8988T (cell line): ENCODE results near the gene SLC10A4.
"Not testable (repeated sequence)": the region's sequence is repeated elsewhere in the genome, so short reads cannot be mapped to it uniquely, and the experiment has no call there.

Experiments
- DNase-seq: peaks from one replicate; pipeline ENCODE4 v3.0.0; 2011

SLC10A4 gene, protein sequence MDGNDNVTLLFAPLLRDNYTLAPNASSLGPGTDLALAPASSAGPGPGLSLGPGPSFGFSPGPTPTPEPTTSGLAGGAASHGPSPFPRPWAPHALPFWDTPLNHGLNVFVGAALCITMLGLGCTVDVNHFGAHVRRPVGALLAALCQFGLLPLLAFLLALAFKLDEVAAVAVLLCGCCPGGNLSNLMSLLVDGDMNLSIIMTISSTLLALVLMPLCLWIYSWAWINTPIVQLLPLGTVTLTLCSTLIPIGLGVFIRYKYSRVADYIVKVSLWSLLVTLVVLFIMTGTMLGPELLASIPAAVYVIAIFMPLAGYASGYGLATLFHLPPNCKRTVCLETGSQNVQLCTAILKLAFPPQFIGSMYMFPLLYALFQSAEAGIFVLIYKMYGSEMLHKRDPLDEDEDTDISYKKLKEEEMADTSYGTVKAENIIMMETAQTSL

DNA sequence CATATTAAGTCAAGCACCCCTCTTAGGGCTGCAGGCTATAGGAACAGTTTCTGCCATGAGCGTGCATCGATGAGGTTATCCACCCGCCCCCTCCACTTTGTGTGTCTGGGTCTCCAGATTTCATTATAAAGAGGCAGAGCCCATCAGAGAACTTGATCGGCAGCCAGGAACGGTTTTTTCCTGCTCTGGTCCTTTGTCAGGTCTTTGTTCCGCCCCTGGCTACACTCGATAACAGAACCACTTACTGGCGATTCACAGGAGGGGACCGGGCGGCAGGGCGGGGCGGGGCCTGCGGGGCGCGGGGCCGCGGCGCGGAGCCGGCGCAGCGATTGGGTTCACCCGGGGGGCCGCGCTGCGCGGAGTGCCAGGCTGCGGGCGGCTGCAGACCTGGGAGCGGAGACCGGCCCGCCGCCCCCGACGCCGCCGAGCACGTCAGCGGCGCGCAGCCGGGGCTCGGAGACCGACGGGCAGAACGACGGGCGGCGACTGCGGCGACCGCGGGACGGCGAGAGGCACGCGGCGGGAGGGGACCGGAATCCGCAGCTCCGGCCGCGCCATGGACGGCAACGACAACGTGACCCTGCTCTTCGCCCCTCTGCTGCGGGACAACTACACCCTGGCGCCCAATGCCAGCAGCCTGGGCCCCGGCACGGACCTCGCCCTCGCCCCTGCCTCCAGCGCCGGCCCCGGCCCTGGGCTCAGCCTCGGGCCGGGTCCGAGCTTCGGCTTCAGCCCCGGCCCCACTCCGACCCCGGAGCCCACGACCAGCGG lies at the start of gene SLC10A4:
TSS of gene SLC10A4 (plus strand) at position 338 of the 771 bp plus-strand sequence. CDS start at position 557, 219 bp downstream.
- no peak for DNase-seq

DNA sequence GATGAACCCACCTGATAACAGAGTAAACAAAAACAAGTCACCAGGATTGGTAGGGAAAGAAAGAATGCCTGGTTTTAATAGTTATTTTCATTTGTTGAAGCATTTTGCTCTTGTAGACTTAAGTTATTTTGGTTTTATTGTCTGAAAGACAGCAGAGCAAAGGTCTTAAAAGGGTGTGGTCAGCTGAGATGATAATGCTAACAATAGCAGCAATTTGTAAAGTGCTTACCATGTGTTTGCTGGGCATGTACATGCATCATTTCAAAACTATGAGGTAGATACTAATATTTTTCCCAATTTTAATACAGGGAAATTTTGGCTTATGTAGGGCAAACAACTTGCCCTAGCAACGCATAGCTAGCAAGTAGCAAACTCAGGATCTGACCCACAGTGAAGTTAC lies 46.8 kb upstream of the SLC10A4 start:
- no peak for DNase-seq

DNA sequence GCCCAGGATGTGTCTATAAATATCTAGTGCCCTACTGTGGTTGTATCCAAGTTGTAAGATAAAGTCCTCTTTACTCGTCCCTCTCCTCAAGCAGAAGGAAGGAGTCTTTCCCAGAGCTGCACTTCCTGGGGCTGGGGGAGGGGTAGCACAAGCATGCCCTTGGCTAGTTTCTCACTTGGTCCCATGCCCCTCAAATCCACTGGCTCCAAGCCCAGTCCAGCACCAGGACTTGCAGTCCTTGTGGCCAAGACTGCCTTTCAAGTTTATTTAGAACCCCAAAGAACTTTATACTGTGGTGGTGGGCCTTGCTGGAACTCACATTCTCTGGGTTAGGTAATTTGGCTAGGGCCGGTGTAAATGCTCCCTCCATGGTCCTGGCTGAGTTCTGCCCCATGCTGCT lies 43.2 kb upstream of the SLC10A4 start:
- no peak for DNase-seq

DNA sequence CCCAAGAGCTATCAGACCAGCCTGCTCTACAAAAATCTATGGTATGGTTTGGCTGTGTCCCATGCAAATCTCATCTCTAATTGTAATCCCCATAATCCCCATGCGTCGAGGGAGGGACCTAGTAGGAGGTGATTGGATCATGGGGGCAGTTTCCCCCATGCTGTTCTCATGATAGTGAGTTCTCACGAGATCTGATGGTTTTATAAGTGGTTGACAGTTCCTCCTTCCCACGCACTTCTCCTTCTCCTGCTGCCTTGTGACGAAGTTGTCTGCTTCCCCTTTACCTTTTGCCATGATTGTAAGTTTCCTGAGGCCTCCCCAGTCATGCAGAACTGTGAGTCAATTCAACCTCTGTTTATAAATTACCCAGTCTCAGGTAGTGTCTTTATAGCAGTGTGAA lies 42.2 kb upstream of the SLC10A4 start:
- DNase-seq, result not testable (repeated sequence)

DNA sequence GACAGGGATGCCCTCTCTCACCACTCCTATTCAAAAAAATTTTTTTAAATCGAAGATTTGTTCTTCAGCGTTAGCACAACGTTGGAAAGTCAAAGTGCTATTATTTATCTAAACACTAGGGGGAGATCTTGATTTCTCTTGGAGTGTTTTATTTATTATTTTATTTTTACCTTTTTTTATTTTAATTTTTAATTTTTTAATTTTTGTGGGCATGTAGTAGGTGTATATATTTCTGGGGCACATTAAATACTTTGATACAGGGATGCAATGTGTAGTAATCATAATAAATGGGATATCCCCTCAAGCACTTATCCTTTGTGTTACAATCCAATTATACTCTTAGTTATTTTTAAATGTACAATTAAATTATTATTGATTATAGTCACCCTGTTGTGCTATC lies 37.4 kb upstream of the SLC10A4 start:
- DNase-seq, result no peak

DNA sequence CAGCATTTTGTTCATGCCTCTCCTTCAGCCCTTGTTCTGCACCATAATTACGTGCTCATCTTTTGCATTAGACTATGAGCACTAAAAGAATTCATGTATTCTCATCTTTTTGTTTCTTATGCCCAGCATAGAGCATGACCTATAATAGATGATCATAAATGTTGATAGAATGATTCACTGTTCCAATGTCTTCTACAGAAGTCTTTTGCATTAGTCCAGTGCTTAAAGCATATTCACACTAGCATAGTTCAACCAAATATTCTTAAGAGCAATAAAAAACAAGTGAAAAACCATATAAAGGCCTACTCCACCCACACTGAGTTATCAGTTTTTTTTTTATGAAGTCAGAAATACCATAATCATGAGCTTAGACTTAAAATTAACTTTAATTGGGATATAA lies 36.5 kb upstream of the SLC10A4 start:
- no peak for DNase-seq

DNA sequence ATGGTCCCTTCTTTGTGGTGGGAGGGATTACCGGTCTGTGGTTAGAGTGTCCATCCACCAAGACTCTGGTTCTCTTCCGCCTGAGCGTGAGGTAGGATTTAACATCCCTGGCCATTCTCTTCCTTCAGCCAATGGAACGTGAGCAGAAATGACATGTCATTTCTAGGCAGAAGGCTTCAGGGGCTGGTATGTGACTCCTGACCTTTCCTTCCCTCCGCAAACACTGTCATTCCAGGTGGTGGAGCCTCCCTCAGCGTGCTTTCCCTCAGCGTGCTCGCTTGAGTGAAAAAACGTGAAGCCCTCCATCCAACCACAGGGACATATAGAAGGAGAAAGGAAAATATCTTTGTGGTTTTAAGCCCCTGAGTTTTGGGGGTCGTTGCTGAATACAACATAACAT lies 34.0 kb upstream of the SLC10A4 start:
- no peak for DNase-seq

DNA sequence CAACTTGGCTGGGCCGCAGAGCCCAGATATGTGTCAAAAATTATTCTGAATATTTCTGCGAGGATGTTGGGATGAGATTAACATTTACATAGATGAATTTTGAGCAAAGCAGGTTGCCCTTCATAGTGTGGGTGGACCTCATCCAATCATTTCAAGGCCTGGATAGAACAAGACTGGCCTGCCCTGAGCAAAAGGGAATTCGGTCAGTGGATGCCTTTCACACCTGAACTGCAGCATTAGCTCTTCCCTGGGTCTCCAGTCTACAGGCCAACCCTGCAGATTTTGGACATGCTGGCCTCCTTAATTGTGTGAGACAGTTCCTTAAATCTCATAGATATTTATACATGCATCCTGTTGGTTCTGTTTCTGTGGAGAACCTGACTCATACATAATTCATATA lies 32.4 kb upstream of the SLC10A4 start:
- DNase-seq, result no peak

DNA sequence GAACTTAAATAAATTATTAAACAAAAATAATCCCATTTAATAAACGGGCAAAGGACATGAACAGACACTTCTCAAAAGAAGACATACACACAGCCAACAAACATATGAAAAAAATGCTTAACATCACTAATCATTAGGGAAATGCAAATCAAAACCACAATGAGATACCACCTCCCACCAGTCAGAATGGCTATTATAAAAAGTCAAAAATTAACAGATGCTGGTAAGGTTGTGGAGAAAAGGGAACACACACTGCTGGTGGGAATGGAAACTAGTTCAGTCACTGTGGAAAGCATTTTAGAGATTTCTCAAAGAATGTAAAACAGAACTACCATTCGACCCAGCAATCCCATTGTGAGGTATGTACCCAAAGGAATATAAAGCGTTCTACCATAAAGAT lies 31.5 kb upstream of the SLC10A4 start:
- DNase-seq, result not testable (repeated sequence)

DNA sequence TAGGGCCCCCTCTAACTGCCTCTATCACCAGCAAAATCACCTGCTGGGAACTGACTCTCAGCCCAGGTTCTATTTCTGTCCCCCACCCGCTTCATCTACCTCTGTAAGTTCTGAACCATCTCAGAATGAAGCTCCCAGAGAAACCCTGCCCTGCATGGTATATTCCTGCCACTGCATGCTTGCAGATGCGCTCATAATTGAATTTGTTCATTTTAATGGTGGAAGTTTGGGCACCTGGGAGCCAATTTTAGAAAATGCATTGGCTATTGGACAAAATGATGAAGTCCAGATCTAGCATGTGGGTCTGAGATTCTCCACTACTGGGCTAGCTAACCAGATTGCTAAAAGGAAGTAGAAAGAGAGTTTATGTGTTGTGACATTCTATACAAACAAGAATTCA lies 28.6 kb upstream of the SLC10A4 start:
- no peak for DNase-seq

DNA sequence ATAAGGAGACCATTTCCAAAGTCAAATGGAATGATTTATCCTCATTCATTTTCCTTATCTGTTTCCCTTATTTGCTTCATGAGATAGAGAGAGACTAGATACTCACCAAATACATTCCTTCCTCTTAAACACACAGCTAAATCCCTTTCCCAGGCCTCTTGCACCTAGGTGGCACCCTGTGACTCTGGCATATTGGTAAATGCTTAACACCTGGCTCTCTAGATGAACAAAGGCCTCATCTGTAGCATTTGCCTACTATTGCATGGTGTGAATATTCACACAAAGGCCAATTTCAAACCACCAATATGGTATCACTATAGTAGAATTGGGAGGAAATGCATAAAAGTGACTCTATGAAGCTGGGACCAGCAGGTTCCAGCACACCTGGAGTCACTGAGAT lies 22.1 kb upstream of the SLC10A4 start:
- no peak for DNase-seq

DNA sequence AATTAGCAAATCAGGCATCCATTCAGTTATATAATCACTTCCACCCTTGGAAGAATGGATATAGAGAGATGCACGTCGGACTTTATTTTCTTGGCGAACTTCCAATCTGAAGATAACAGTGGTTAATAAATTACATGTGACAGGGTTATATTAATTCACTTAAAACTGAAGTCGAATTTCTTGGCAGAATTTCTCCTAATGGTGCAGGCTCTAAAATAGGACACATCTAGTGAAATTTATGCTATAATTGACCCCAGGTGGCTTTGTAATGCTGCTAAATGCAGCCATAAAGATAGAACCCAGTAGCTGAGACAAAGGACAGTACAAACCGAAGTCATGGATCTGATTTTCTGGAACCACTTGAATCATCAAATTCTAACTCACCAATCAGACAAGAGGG lies 20.8 kb upstream of the SLC10A4 start:
- no peak for DNase-seq

DNA sequence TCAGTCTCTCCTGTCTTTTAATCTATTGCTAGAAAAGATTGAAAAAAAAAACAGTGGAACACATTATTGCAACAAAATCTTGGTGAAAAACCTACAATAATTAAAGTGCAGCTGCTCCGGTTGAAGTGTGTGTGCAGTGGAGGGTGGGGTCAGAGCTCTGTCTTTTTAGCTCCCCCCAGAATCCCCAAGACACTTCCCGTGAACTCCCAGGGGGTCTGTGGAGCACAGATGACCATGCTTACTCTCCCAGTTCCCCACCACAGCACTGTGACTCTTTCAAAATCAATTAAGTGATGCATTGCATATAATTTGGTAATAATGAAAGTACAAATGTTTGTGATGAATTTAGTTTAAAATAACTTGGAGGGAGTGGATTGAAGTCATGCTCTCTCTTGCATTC lies 15.7 kb upstream of the SLC10A4 start:
- DNase-seq, result no peak

DNA sequence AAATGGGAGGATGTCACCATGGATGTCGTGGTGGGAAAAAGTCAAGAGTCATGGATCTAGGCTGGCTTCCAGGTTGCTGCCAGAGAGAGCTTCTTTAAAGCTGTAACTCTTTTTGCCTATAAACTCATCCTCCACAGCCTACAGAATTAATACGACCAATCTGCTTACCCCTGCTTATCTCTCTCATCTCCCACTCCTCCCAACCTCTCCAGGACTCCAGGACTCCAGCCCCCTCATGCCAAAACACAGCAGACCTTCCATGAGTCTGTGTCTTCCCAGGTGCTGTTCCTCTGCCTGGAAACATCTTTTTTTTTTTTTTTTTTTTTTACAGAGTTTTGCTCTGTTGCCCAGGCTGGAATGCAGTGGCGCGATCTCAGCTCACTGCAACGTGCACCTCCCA lies 15.3 kb upstream of the SLC10A4 start:
- DNase-seq, result no peak

DNA sequence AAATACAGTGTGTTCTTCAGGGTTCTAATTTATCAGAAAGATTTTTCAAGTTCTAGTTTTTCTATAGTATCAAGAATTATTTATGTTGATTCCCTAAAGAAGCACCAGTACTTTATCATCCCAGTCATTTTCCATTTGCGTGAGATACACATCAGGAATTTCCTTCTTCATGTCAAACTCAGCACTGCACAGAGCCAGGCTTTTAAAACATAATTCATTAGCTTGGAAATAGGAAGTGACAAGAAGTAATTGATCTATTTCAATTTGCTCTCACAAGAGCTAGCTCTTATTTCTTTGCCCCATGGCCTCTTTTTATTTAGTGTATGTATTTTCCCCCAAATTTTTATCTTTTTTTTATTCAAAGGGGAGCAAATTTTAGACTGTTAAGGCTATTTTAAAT lies 13.0 kb upstream of the SLC10A4 start:
- DNase-seq, result no peak

DNA sequence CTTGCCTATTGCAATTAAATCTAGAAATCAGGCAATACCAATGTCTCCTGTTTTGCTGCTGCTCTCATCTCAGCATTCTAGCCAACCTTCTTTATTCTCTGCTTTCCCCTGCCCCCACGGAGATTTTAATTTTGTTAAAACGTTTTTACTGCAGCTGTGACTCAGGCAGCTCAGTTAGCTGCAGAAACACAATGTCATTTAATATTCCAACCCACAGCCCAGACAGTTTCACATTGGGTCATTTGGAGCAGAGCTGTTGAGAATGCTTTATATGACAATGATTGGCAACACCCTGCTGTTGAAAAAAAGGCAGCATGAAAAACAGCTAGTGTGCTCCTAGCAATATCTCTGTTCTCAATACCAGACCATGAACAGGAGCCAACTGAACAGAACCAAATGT lies 12.6 kb upstream of the SLC10A4 start:
- DNase-seq, result no peak

DNA sequence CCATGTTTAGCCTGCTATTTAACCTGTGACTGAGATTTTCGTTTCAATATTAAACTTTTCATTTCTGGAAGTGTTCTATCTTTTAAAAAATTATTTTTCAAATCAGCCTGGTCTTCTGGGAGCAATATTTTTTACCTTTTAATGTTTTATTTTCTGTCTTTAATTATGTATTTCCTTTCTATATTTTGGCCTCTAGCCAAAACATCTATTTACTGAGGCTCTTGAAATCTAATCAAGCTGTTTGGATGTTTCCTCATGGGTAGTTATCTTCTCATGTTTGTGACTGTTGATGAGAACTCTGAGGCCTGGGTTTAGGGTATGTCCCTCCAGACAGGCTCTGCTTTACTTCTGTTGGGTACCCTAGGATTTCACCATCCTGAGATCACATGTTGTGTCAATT lies 10.3 kb upstream of the SLC10A4 start:
- DNase-seq, result no peak

DNA sequence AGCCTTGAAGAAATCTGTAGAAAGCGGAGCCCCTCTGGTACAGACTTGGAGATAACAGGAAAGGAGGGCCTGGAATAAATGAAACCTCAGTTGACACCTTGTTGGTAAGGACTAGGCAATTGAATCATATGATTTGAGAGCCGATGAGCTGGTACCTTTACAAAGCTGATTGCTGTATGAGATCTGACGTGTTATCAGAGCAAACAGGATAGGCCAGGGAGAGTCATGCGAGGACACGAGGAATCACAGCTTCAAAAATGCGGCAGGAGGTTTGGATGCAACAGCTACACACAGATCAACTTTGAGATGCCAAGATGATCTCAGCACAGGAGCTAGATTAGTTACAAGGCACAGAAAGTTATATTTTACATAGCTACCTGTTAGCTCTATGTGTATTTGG lies 7.4 kb upstream of the SLC10A4 start:
- DNase-seq, result no peak

DNA sequence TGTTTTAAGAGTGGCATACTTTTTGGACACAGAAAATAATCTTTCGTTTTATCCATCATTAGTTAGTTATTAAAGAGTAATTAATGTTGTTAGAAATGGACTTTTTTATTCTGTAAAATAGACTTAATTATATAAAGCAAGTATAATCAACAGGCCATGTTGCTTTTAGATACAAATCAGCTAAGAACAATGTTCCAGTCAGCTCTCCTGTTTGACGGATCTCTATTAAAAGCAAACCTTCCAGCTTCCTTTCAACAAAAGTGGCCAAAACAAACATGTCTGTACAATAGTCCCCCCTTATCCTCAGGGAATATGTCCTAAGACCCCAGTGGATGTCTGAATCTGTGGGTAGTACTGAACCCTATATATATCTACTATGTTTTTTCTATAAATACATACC lies 4.9 kb upstream of the SLC10A4 start:
- no peak for DNase-seq

DNA sequence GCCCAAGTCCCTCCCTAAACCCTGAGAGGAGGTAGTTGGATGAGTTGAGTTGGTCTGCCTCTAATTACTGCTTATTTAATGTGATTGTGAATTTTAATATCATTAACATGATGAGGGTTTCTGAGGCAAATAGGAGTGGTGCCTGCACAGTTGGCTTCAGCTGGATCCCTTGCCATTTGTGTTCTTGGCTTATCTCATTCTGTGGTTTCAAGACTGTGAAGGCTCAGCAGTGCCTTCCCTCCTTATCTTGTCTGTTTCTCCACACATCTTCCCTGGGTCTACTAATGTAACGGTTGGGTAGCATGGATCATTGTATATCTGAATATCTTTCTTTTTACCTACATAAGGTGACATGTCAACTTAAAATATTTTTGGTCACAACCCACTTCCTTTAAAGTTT lies 1.6 kb upstream of the SLC10A4 start:
- DNase-seq, result no peak

DNA sequence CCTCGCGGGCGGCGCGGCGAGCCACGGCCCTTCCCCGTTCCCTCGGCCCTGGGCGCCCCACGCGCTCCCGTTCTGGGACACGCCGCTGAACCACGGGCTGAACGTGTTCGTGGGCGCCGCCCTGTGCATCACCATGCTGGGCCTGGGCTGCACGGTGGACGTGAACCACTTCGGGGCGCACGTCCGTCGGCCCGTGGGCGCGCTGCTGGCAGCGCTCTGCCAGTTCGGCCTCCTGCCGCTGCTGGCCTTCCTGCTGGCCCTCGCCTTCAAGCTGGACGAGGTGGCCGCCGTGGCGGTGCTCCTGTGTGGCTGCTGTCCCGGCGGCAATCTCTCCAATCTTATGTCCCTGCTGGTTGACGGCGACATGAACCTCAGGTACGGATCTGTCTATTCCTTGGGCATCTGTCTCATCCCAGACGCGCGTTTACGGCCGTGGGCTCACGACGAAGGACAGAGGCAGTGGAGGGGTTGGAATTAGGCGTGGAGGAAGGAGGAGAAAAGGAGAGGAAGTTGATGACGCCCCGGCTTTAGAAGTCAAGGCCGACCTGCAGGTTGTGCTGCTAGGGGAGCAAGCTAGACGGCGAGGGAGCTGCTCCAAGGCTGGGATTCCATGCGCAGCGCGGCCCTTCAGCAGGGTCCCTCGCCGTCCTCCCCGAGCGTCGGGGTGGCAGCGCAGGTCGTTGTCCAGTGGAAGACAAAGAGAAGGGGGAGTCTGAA lies 792 bp downstream of the SLC10A4 start:
- no peak for DNase-seq

DNA sequence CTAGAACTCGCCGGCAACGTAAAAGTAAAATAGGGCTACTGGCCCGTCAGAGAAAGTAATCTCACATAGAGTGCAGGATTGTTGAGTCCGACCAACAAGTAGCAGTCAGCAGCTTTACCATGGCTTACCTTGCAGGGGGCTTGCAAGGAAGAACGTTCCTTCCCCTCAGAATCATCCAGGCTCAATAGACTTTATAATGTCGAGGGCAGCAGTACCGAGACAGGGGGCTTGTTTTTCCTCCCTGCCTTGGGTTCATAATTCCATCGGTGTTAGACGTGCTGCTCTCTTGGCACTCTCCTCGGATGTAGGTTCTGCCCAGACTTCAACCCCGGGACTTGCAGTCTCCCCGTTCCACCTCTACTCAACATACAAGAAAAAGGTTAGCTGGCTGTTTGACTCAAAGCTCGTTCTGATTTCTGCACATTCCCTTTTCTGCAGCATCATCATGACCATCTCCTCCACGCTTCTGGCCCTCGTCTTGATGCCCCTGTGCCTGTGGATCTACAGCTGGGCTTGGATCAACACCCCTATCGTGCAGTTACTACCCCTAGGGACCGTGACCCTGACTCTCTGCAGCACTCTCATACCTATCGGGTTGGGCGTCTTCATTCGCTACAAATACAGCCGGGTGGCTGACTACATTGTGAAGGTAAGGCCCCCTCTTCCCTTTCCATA lies 1.5 kb downstream of the SLC10A4 start:
- DNase-seq, result no peak

DNA sequence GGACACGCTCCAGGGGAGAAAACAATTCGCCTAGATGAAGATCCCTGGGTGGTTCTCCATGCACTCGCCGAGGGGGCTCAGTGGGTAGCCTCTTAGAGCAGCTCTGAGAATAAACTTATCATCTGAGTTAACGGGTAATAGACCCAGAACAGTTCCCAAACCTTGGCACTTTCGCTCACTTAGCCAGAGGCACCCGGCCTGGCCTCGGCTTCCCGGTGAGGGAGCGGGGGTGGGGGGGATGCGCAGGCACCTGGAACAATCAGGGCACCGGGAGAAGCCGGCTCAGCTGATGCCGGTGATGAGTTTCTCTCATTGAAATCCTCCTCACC lies 6.5 kb downstream of the SLC10A4 start:
- DNase-seq, result no peak
